Astrocyte of the cerebellum (primary cell): Measurements from ENCODE around the gene PLCH1.

Experiments used
- DNase-seq: peaks from one replicate; pipeline ENCODE4 v3.0.0-alpha.2; 2011; ENCODE audit warnings: low read depth
- H3K4me3 ChIP-seq: 2 replicates; pipeline ENCODE4 v1.5.1; 2011; ENCODE audit warnings: mild to moderate bottlenecking, low read depth, low read length, moderate library complexity
- CTCF ChIP-seq: IDR thresholded peaks from 2 replicates; pipeline ENCODE4 v1.5.1; 2012; ENCODE audit warnings: low read length, low read depth, moderate library complexity, mild to moderate bottlenecking; ENCODE audit errors: missing control alignments
- in situ Hi-C: cut with HindIII; loops from 2 replicates; pipeline ENCODE4 v1.10.0; 2017; ENCODE audit warnings: low sequenced_read_pairs

PLCH1 gene

GRCh38 chr3:155585384-155585783, 159.5 kb downstream of the PLCH1 start:
- H3K4me3 ChIP-seq: no peak overlapping the region
- no peak for DNase-seq
- in situ Hi-C loops: no loop called here
- no peak for TF ChIP-seq CTCF

- TF ChIP-seq CTCF: no peak
- DNase-seq: no peak
- H3K4me3 ChIP-seq: no peak overlapping the region
- in situ Hi-C loops: no loop called here
Measured at GRCh38 chr3:155581579-155581978, 163.3 kb downstream of the PLCH1 start.

- no peak overlapping the region for H3K4me3 ChIP-seq
- DNase-seq: peak; percentile 29
- no peak for TF ChIP-seq CTCF
- in situ Hi-C loops: no loop called here
Measured at GRCh38 chr3:155572085-155572484, 172.8 kb downstream of the PLCH1 start.

GRCh38 chr3:155568295-155568694, 176.6 kb downstream of the PLCH1 start:
- H3K4me3 ChIP-seq: no peak overlapping the region
- in situ Hi-C loops: no loop called here
- DNase-seq: no peak
- TF ChIP-seq CTCF: no peak

GRCh38 chr3:155560594-155560993, 184.3 kb downstream of the PLCH1 start:
- no peak overlapping the region for H3K4me3 ChIP-seq
- in situ Hi-C loops: no loop called here
- no peak for TF ChIP-seq CTCF
- no peak for DNase-seq

- no peak for TF ChIP-seq CTCF
- in situ Hi-C loops: no loop called here
- no peak for DNase-seq
Measured at GRCh38 chr3:155560135-155560534, 184.7 kb downstream of the PLCH1 start.

GRCh38 chr3:155556531-155556930, 188.3 kb downstream of the PLCH1 start:
- no peak for TF ChIP-seq CTCF
- DNase-seq: no peak
- H3K4me3 ChIP-seq: no peak overlapping the region
- in situ Hi-C loops: no loop called here

More at GRCh38 chr3:155560135-155560534, 184.7 kb downstream of the PLCH1 start:
- no peak overlapping the region for H3K4me3 ChIP-seq
